Neural crest cell (in vitro differentiated cells): ENCODE measurements around the gene DIS3L2. TPM values are rescaled to one million over a fixed set of nuclear protein-coding genes. Genes with fewer than 3 reads are reported as not detected.
"Not testable (repeated sequence)": the region's sequence is repeated elsewhere in the genome, so short reads cannot be mapped to it uniquely, and the experiment has no call there.

ENCODE experiments used
- DNase-seq: peaks from one replicate; pipeline ENCODE4 v3.0.0; 2021; ENCODE audit warnings: low read depth, mixed read lengths, low spot score
- H3K27ac Mint-ChIP-seq: one replicate; pipeline ENCODE4 v1.8.0; 2021; ENCODE audit warnings: mild to moderate bottlenecking, mixed read lengths; ENCODE audit not compliant: unreplicated experiment
- H3K27me3 Mint-ChIP-seq: 2 replicates; pipeline ENCODE4 v1.8.0; 2021; ENCODE audit warnings: low read depth, mild to moderate bottlenecking, mixed read lengths
- H3K36me3 Mint-ChIP-seq: 2 replicates; pipeline ENCODE4 v1.8.0; 2021; ENCODE audit warnings: low read depth, mild to moderate bottlenecking, mixed read lengths
- H3K4me1 Mint-ChIP-seq: 2 replicates; pipeline ENCODE4 v1.8.0; 2021; ENCODE audit warnings: mixed read lengths
- H3K4me3 Mint-ChIP-seq: one replicate; pipeline ENCODE4 v1.8.0; 2021; ENCODE audit warnings: mild to moderate bottlenecking, mixed read lengths
- H3K9me3 Mint-ChIP-seq: 2 replicates; pipeline ENCODE4 v1.8.0; 2021; ENCODE audit warnings: mixed read lengths
- total RNA-seq: library from RNA; stranded (reverse); gene quantifications from 2 replicates; pipeline ENCODE4 v1.2.1, GENCODE V29; 2021
- TF ChIP-seq, protein P1 (sequence below): fragments of 200-600 bp; sonication (generic); conservative IDR thresholded peaks from 2 replicates; pipeline ENCODE4 v1.5.0; 2021; ENCODE audit warnings: antibody characterized with exemption, mild to moderate bottlenecking

DIS3L2 gene
- total RNA-seq, 1 donor from 2014 or later: 51.9 TPM

DNA sequence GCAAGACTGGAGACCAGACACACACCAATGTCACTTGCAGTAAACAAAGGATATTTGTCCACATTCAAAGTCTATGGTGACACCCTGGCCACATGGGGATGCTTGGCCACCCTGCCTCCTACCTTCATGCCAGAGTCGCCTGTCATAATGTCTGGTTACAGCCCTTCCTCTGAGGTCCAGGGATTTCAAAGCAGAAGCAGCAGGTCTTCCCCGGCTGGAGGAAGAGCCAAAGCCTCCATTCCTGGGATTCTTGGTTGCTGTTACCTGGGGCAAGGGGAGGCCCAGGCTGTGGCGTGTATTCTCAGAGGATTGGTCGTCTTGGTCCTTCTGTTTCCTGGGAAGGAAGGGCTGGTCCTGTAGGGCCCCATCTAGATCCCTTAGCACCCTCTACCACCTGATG lies 414.7 kb downstream of the DIS3L2 start:
- no peaks in the 10 kb centered on the region for H3K9me3 Mint-ChIP-seq
- no peak overlapping the region for H3K27ac Mint-ChIP-seq
- TF ChIP-seq, protein P1, sequence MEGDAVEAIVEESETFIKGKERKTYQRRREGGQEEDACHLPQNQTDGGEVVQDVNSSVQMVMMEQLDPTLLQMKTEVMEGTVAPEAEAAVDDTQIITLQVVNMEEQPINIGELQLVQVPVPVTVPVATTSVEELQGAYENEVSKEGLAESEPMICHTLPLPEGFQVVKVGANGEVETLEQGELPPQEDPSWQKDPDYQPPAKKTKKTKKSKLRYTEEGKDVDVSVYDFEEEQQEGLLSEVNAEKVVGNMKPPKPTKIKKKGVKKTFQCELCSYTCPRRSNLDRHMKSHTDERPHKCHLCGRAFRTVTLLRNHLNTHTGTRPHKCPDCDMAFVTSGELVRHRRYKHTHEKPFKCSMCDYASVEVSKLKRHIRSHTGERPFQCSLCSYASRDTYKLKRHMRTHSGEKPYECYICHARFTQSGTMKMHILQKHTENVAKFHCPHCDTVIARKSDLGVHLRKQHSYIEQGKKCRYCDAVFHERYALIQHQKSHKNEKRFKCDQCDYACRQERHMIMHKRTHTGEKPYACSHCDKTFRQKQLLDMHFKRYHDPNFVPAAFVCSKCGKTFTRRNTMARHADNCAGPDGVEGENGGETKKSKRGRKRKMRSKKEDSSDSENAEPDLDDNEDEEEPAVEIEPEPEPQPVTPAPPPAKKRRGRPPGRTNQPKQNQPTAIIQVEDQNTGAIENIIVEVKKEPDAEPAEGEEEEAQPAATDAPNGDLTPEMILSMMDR: no peak
- no peak overlapping the region for H3K4me3 Mint-ChIP-seq
- peaks cover 2% of the 10 kb centered on the region for H3K27me3 Mint-ChIP-seq
- no peak for DNase-seq
- H3K4me1 Mint-ChIP-seq: no peaks in the 10 kb centered on the region
- H3K36me3 Mint-ChIP-seq: no peaks in the 10 kb centered on the region

DNA sequence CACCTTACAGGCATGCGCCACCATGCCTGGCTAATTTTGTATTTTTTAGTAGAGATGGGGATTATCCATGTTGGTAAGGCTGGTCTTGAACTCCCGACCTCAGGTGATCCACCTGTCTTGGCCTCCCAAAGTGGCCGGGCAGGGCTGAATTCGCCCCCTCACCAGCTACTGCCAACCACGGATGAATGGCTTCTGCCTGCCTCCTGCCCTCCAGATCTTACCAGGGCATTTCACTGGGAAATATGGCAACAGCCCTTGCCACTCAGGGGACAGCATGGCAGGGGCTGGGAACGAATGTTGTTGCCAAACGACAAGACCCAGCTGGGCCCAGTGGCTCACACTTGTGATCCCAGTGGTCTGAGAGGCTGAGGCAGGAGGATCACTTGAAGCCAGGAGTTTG lies 415.2 kb downstream of the DIS3L2 start:
- Mint-ChIP-seq H3K27ac (no peak overlapping the region), H3K27me3 (peaks cover 2% of the 10 kb centered on the region), H3K4me3 (no peak overlapping the region), H3K4me1 (no peaks in the 10 kb centered on the region), H3K9me3 (no peaks in the 10 kb centered on the region), H3K36me3 (no peaks in the 10 kb centered on the region)
- TF ChIP-seq, protein P1: no peak
- DNase-seq: no peak

DNA sequence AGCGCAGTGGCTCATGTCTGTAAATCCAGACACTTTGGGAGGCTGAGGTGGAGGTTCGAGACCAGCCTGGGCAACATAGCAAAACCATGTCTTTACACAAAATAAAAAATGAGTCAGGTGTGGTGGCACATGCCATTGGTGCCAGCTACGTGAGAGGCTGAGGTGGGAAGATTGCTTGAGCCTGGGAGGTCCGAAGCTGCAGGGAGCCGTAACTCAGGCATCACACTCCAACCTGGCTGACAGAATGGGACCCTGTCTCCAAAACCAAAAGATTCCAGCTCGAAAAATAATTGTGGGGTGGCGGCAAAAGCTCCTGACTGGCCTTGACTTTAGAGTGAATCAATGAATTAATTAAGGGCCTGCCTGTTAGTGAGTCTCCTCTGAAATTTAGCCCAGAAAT lies 415.8 kb downstream of the DIS3L2 start:
- no peak for DNase-seq

DNA sequence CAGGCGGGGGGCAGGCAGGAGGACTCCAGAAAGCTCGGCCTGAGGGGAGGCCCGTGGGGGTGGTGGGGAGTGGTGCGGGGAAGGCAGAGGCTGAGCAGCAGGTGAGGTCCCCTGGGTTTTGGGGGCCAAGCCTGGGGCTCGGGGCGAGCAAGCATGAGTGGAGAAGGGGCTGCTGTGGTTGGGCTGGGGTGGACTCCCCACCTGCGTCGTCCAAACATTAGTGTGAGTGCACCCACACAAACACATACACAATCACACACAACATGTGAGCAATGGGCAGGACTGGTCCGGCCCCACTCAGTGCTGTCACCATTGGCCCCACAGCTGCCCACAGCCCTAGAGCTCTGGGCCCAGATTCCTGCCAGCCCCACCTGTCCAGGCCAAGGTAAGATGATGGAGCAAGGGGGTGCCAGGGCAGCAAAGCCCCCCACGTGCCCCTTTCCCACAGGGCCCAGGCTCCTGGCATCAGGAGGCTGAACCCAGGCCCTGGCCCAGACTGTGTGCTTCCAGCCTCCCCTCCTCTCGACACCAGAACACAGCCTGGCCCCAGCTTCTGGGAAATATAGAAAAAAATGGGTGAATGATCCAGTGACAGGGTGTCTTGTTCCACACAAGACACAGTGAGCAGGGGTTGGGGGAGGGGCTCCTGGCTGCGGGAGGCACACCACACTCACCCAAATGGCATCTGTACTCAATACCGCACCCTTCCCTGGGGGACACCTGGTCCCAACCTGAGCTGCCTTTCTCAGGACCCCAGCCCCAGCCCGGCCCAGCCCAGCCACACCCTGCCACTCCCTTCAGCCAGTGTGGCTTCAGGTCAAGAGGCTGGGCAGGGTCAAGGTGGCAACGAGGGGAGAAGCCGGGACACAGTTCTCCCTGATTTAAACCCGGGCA lies 416.6 kb downstream of the DIS3L2 start:
- no peaks in the 10 kb centered on the region for H3K9me3 Mint-ChIP-seq
- no peaks in the 10 kb centered on the region for H3K36me3 Mint-ChIP-seq
- no peaks in the 10 kb centered on the region for H3K4me1 Mint-ChIP-seq
- DNase-seq: no peak
- peaks cover 16% of the 10 kb centered on the region for H3K27me3 Mint-ChIP-seq
- no peak overlapping the region for H3K4me3 Mint-ChIP-seq
- TF ChIP-seq, protein P1: no peak
- H3K27ac Mint-ChIP-seq: no peak overlapping the region

More for the DNA sequence above, 415.8 kb downstream of the DIS3L2 start:
- Mint-ChIP-seq H3K9me3 (no peaks in the 10 kb centered on the region), H3K4me1 (no peaks in the 10 kb centered on the region), H3K27ac (no peak overlapping the region), H3K4me3 (no peak overlapping the region), H3K27me3 (peaks cover 8% of the 10 kb centered on the region), H3K36me3 (no peaks in the 10 kb centered on the region)
- TF ChIP-seq, protein P1: no peak

DNA sequence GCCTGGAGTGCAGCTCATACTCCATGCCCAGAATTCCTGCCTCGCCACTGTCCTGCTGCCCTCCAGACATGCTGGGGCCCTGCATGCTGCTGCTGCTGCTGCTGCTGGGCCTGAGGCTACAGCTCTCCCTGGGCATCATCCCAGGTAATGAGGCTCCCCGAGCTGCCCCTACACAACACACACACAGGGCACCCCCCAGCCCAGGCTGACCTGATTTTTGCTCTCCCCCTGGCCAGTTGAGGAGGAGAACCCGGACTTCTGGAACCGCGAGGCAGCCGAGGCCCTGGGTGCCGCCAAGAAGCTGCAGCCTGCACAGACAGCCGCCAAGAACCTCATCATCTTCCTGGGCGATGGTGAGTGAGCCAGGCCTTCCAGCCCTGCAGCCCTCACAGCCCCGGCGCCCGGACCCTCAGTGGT lies 417.2 kb downstream of the DIS3L2 start, which contains the start of gene ALPP:
Gene ALPP (plus strand): TSS at position 17 of the 417 bp plus-strand sequence. CDS start 52 bp downstream, at position 69.
- H3K27me3 Mint-ChIP-seq: peaks cover 22% of the 10 kb centered on the region
- not testable (repeated sequence) for DNase-seq, H3K27ac Mint-ChIP-seq, H3K4me1 Mint-ChIP-seq, H3K4me3 Mint-ChIP-seq, H3K36me3 Mint-ChIP-seq, H3K9me3 Mint-ChIP-seq

DNA sequence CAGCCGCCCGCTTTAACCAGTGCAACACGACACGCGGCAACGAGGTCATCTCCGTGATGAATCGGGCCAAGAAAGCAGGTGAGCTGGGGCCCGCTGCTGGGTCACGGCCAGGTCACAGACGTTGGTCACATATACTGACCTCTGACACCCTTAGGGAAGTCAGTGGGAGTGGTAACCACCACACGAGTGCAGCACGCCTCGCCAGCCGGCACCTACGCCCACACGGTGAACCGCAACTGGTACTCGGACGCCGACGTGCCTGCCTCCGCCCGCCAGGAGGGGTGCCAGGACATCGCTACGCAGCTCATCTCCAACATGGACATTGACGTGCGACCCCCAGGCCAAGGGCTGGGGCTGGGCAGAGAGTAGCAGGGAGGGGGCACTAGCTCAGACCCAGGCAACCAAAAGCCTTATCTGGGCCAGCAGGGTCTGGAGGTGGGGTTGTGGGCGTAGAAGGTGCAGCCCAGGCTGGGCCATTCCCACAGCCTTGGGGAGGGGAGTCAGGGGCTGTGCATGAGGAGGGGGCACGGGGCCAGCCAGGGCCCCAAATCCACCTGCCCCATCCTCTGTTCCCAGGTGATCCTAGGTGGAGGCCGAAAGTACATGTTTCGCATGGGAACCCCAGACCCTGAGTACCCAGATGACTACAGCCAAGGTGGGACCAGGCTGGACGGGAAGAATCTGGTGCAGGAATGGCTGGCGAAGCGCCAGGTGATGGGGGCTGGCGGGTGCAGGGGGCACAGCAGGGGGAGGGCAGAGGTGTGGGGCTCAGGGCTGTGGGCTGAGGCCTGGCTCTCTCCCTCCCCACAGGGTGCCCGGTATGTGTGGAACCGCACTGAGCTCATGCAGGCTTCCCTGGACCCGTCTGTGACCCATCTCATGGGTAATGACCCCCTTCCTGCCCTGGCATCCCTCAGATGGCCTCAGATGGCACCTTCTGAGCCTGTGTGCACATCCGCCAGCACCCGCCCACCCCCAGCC lies 418.4 kb downstream of the DIS3L2 start:
- not testable (repeated sequence) for H3K4me1 Mint-ChIP-seq, H3K36me3 Mint-ChIP-seq, H3K27ac Mint-ChIP-seq, H3K4me3 Mint-ChIP-seq, DNase-seq, H3K9me3 Mint-ChIP-seq
- H3K27me3 Mint-ChIP-seq: peaks cover 34% of the 10 kb centered on the region

DNA sequence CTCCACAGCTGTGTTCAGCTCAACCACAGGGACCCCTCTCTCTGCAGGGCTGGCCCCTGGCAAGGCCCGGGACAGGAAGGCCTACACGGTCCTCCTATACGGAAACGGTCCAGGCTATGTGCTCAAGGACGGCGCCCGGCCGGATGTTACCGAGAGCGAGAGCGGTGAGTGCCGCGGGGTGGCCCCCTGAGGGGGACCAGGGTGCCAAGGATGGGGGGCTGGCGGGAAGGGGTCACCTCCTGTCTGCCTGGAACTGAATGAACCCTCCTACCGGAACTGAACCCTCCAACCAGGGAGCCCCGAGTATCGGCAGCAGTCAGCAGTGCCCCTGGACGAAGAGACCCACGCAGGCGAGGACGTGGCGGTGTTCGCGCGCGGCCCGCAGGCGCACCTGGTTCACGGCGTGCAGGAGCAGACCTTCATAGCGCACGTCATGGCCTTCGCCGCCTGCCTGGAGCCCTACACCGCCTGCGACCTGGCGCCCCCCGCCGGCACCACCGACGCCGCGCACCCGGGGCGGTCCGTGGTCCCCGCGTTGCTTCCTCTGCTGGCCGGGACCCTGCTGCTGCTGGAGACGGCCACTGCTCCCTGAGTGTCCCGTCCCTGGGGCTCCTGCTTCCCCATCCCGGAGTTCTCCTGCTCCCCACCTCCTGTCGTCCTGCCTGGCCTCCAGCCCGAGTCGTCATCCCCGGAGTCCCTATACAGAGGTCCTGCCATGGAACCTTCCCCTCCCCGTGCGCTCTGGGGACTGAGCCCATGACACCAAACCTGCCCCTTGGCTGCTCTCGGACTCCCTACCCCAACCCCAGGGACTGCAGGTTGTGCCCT lies 419.9 kb downstream of the DIS3L2 start:
- not testable (repeated sequence) for DNase-seq, H3K4me1 Mint-ChIP-seq, H3K36me3 Mint-ChIP-seq, H3K9me3 Mint-ChIP-seq, H3K4me3 Mint-ChIP-seq, H3K27ac Mint-ChIP-seq
- H3K27me3 Mint-ChIP-seq: peaks cover 49% of the 10 kb centered on the region
